Measurements from ENCODE around the gene THAP7.

Gene THAP7

GRCh38 chr22:20998411-20999336 is 3.2 kb downstream of the THAP7 start:
- TF ChIP-seq CTCF (IDR thresholded peaks at IDR 0.05): no peak

GRCh38 chr22:20997536-20998257 is 4.2 kb downstream of the THAP7 start:
- TF ChIP-seq CTCF (IDR thresholded peaks at IDR 0.05): no peak

- TF ChIP-seq CTCF (IDR thresholded peaks at IDR 0.05): no peak
These were observed 5.1 kb downstream of the THAP7 start for GRCh38 chr22:20996598-20997535.

GRCh38 chr22:20996031-20996410 is 5.9 kb downstream of the THAP7 start:
- TF ChIP-seq CTCF (IDR thresholded peaks at IDR 0.05): no peak

GRCh38 chr22:20995329-20996030 is 6.4 kb downstream of the THAP7 start:
- TF ChIP-seq CTCF (IDR thresholded peaks at IDR 0.05): no peak

GRCh38 chr22:20994902-20995241 is 7.0 kb downstream of the THAP7 start:
- no peak for TF ChIP-seq CTCF (IDR thresholded peaks at IDR 0.05)

Data from LNCAP (cell line).